Activated naive CD8-positive, alpha-beta T cell treated with anti-CD3 and anti-CD28 coated beads, Interleukin-2, amount 10 ng/mL, durations not matched to agents 7 days and 5 days (primary cell): ENCODE results near the gene NUDT3. TPM values are rescaled to one million over a fixed set of nuclear protein-coding genes. Genes with fewer than 3 reads are reported as not detected.
"Not testable (repeated sequence)": the region's sequence is repeated elsewhere in the genome, so short reads cannot be mapped to it uniquely, and the experiment has no call there.

Experiments used
- ATAC-seq: fragments of 150-1000 bp; cut with Tn5 transposase; one replicate; pipeline ENCODE4 v1.10.0; 2021; ENCODE audit warnings: low read depth, moderate library complexity
- POLR2A ChIA-PET: fragments of 350-600 bp; sonication (Branson Sonifier 250); formaldehyde crosslinking; loops from one replicate; lab custom pipeline; 2021; ENCODE audit warnings: antibody characterized with exemption; lab: Charles Lee
- DNase-seq: peaks from one replicate; pipeline ENCODE4 v3.0.0; 2021
- H3K27ac Mint-ChIP-seq: one replicate; pipeline ENCODE4 v1.8.0; 2022; ENCODE audit warnings: mild to moderate bottlenecking, mixed read lengths
- H3K27me3 Mint-ChIP-seq: one replicate; pipeline ENCODE4 v1.8.0; 2022; ENCODE audit warnings: mild to moderate bottlenecking, moderate library complexity, mixed read lengths
- H3K36me3 Mint-ChIP-seq: one replicate; pipeline ENCODE4 v1.8.0; 2021; ENCODE audit warnings: mild to moderate bottlenecking, mixed read lengths
- H3K4me1 Mint-ChIP-seq: one replicate; pipeline ENCODE4 v1.8.0; 2021; ENCODE audit warnings: mixed read lengths
- H3K4me3 Mint-ChIP-seq: one replicate; pipeline ENCODE4 v1.8.0; 2022; ENCODE audit warnings: mild to moderate bottlenecking, moderate library complexity, mixed read lengths
- H3K9me3 Mint-ChIP-seq: one replicate; pipeline ENCODE4 v1.8.0; 2021; ENCODE audit warnings: mixed read lengths
- total RNA-seq, 2 experiments: library from RNA; stranded (reverse); gene quantifications; one replicate each; pipeline ENCODE4 v1.2.3, GENCODE V29; 2021

NUDT3 gene
- total RNA-seq, 2 experiments from 2014 or later, result 17.7 to 18.7 TPM

DNA sequence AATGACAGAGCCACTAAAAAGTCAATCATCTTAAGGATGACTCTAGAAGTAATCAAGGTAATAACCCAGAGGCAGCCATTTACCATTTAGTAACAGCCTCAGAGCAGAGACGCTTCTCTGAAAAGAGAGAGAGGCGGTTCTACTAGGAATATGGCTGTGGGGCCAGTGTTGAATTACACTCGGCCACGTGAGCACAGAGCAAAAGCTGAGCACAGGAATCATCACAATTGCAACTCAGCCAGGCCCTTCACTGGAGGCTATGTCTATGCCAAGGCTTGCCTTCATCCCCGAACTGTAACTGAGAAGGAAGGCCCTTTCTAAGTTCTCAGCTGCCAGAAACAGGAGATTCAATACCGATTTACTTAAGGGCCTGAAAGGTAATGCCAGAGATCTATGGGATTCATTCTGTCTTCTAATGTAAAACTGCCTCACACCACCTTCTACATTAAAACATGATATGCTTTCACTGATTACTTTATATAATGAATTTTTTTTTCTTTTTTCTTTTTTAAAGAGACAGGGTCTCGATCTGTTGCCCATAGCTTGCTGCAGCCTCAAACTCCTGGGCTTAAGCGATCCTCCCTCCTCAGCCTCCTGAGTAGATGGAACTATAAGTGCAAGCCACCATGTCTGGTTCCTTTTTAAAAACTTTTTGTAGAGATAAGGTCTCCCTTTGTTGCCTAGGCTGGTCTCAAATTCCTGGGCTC, 67.6 kb downstream of the NUDT3 start:
- H3K4me1 Mint-ChIP-seq, result peaks cover 3% of the 10 kb centered on the region
- no peak overlapping the region for H3K27ac Mint-ChIP-seq
- H3K36me3 Mint-ChIP-seq, result peaks cover 5% of the 10 kb centered on the region
- no peak for DNase-seq
- no peaks in the 10 kb centered on the region for H3K9me3 Mint-ChIP-seq
- no peak for ATAC-seq
- H3K27me3 Mint-ChIP-seq, result no peaks in the 10 kb centered on the region
- POLR2A ChIA-PET, result interaction anchor here (0.7 kb wide), 1 partner anchor 41 kb away, joined by 4 read pairs; no protein-coding TSS in a partner anchor
- no peak overlapping the region for H3K4me3 Mint-ChIP-seq

DNA sequence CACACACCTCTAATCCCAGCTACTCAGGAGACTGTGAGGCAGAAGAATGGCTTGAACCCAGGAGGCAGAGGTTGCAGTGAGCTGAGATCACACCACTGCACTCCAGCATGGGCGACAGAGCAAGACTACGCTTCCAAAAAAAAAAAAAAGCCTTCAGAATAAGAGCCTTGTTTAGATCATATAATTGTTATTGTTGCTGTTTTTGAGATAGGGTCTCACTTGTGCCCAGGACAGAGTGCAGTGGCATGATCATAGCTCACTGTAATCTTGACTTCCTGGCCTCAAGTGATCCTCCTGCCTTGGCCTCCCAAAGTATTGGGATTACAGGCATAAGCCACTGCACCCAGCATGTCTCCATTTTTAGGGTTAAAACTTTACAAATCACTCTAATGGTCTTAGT, 68.2 kb downstream of the NUDT3 start:
- POLR2A ChIA-PET, result interaction anchor here (0.7 kb wide), 1 partner anchor 42 kb away, joined by 4 read pairs; no protein-coding TSS in a partner anchor
- H3K9me3 Mint-ChIP-seq, H3K36me3 Mint-ChIP-seq, H3K27ac Mint-ChIP-seq, H3K27me3 Mint-ChIP-seq, ATAC-seq, DNase-seq, H3K4me3 Mint-ChIP-seq, H3K4me1 Mint-ChIP-seq: not testable (repeated sequence)

DNA sequence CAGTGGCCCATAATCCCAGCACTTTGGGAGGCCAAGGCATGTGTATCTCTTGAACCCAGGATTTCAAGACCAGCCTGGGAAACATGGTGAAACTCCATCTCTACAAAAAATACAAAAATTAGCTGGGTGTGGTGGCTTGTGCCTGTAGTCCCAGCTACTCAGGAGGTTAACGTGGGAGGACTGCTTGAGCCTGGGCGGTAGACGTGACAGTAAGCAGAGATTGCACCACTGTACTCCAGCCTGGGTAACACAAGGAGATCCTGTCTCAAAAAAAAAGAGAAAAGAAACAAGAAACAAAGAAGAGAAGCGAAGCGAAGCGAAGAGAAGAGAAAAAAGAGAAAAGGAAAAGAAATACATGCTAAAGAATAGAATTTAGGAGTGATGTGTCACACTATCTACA, 69.2 kb downstream of the NUDT3 start:
- DNase-seq, result no peak
- POLR2A ChIA-PET, result no interaction called here
- H3K4me3 Mint-ChIP-seq, result no peak overlapping the region
- H3K4me1 Mint-ChIP-seq, result peaks cover 8% of the 10 kb centered on the region
- no peaks in the 10 kb centered on the region for H3K27me3 Mint-ChIP-seq
- no peak for ATAC-seq
- H3K27ac Mint-ChIP-seq, result no peak overlapping the region
- no peaks in the 10 kb centered on the region for H3K9me3 Mint-ChIP-seq
- peaks cover 2% of the 10 kb centered on the region for H3K36me3 Mint-ChIP-seq

DNA sequence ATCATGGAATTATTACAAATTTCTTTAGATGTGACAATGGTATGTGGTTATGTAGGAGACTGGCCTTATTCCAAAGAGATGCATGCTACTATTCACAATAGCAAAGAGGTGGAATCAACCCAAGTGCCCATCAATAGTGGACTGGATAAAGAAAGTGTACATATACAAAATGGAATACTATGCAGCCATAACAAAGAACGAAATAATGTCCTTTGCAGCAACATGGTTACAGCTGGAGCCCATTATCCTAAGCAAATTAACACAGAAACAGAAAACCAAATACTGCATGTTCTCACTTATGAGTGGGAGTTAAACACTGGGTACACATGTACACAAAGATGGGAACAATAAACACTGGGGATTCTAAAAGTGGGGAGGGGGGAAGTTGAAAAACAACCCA, 69.7 kb downstream of the NUDT3 start:
- ATAC-seq, result no peak
- Mint-ChIP-seq H3K4me1 (peaks cover 9% of the 10 kb centered on the region), H3K27ac (no peak overlapping the region), H3K27me3 (no peaks in the 10 kb centered on the region), H3K4me3 (no peak overlapping the region), H3K36me3 (peaks cover 2% of the 10 kb centered on the region), H3K9me3 (no peaks in the 10 kb centered on the region)
- POLR2A ChIA-PET, result no interaction called here
- DNase-seq, result no peak

DNA sequence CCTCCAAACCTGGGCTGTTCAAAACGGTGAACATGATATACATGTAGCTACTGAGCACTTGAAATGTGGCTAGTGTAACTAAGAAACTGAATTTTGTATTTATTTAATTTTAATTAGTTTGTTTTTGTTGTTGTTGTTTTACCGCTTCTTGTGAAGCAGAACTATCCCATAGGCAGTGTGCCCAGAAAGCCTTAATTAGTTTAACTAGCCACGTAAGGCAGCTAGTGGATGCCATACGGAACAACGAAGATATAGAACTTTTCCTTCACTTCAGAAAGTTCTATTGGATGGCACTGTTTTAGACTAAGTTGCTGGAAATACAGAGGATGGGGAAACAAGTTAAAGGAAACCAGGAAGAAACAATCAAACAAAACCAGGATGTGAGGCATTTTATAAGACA, 70.6 kb downstream of the NUDT3 start:
- Mint-ChIP-seq H3K36me3 (peaks cover 2% of the 10 kb centered on the region), H3K4me1 (peaks cover 10% of the 10 kb centered on the region), H3K4me3 (no peak overlapping the region), H3K9me3 (no peaks in the 10 kb centered on the region), H3K27ac (no peak overlapping the region), H3K27me3 (no peaks in the 10 kb centered on the region)
- DNase-seq, result no peak
- POLR2A ChIA-PET, result no interaction called here
- ATAC-seq, result no peak

DNA sequence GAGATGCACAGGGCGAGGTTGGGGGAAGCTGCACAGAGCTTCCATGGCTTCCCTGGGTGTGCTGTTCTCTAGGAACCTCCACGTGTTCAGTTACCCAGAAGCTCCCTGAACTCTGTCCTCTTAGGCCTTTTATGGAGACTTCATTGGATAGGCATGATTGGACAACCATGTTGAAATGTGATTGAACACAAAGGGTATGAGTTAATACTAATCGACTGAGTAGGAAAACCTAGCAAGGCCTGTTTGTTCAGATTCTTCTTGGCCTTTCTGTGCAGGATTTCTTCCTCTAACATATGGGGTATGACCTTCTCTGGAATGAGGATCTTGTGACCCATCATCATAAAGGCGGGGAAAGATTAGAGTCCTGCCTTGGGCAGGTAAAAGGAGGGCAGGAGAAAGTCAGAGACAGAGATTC, 73.0 kb downstream of the NUDT3 start:
- POLR2A ChIA-PET, result no interaction called here
- Mint-ChIP-seq H3K27ac (no peak overlapping the region), H3K4me1 (peaks cover 31% of the 10 kb centered on the region), H3K4me3 (no peak overlapping the region), H3K36me3 (peaks cover 2% of the 10 kb centered on the region), H3K9me3 (no peaks in the 10 kb centered on the region), H3K27me3 (no peaks in the 10 kb centered on the region)
- no peak for DNase-seq
- no peak for ATAC-seq

DNA sequence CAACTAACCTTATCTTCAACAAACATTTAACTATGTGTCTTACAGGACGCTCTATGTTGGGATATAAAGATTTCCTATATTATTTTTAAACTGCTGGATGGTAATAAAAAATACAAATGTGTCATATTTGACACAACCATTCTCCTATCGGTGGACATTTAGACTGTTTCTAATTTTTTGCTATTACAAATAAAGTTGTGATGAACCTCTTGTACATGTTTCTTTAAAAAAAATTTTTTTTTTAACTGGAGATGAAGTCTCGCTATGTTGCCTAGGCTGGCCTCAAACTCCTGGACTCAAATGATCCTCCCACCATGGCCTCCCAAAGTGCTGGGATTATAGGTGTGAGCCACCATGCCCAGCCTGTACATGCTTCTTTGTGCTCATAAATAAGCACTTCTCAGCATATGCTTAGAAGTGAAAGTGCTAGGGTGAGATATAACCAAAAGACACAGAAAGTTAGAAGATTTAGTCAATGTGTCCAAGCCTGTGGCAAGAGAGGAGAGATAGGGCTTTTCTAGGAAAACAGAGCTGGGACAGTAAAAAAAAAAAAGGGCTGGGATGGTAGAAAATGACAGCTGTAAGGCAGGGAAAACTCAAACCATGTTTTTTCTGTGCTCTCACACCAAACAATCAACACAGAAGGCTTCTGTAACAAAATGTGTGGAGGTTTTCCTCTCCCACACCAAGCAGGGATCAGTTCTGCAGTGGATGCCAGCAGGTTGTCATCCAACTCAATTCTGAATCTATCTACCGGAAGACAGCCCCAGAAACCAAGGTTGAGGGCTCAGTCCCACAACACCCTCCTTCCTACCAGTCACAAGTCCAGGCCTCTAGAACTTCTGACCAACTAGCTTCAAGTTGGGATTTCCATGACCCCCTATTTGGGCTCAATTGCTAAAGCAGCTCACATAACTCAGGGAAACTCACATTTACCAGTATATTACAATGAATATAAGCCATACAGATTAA, 73.7 kb downstream of the NUDT3 start:
- Mint-ChIP-seq H3K4me3 (no peak overlapping the region), H3K27ac (peak overlapping the region; percentile 24), H3K4me1 (peaks cover 31% of the 10 kb centered on the region), H3K27me3 (no peaks in the 10 kb centered on the region), H3K36me3 (peaks cover 2% of the 10 kb centered on the region), H3K9me3 (no peaks in the 10 kb centered on the region)
- POLR2A ChIA-PET, result no interaction called here
- DNase-seq, result no peak
- ATAC-seq, result no peak

DNA sequence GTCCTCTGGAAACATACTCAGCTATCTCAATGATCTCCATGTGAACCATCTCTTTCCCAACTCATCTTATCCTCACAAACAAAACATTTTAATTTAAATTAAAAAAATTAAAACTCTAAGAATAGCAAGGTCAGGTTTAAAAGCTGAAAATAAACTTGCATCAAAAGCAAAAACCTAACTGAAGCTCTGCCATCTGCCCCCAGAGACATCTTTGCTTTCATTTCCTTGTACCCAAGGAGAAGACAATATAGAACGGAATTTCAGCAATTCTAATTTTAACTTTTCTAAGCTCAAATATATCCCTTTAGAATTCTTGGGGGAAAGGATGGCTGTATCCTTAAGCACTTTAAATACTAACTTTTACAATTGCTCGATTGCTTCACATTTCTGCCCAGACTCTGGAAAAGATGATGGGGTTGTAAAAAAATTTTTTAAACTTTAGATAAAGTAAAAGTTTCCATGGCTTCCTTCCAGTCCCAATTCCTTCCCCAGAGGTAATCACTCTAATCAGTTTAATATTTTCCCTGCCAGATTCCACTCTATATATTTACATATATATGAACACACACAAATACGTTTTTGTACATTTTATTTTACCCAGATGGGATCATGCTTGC, 74.5 kb downstream of the NUDT3 start:
- Mint-ChIP-seq H3K36me3 (no peaks in the 10 kb centered on the region), H3K9me3 (no peaks in the 10 kb centered on the region), H3K4me3 (no peak overlapping the region), H3K27me3 (no peaks in the 10 kb centered on the region), H3K27ac (no peak overlapping the region), H3K4me1 (peaks cover 31% of the 10 kb centered on the region)
- ATAC-seq (no peak), DNase-seq (no peak)
- POLR2A ChIA-PET, result no interaction called here

DNA sequence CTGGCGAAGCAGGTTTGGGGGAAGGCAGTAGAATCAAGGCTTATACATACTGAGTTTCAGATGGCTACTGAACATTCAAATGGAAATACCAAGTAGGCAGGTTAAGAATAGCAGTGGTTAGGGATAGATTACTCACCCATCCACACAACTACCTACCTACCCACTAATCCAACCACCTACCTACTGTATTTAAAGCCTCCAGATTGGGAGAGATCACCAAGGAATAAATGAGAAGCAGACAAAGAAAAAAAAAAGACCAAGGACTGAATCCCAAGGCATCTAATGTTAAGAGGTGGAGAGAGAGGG, 75.3 kb downstream of the NUDT3 start:
- DNase-seq (no peak), ATAC-seq (no peak)
- Mint-ChIP-seq H3K4me1 (peaks cover 31% of the 10 kb centered on the region), H3K27ac (peak overlapping the region; percentile 18), H3K4me3 (no peak overlapping the region), H3K9me3 (no peaks in the 10 kb centered on the region), H3K27me3 (no peaks in the 10 kb centered on the region), H3K36me3 (no peaks in the 10 kb centered on the region)
- POLR2A ChIA-PET, result interaction anchor here (0.5 kb wide), 1 partner anchor 59 kb away, joined by 3 read pairs; no protein-coding TSS in a partner anchor

DNA sequence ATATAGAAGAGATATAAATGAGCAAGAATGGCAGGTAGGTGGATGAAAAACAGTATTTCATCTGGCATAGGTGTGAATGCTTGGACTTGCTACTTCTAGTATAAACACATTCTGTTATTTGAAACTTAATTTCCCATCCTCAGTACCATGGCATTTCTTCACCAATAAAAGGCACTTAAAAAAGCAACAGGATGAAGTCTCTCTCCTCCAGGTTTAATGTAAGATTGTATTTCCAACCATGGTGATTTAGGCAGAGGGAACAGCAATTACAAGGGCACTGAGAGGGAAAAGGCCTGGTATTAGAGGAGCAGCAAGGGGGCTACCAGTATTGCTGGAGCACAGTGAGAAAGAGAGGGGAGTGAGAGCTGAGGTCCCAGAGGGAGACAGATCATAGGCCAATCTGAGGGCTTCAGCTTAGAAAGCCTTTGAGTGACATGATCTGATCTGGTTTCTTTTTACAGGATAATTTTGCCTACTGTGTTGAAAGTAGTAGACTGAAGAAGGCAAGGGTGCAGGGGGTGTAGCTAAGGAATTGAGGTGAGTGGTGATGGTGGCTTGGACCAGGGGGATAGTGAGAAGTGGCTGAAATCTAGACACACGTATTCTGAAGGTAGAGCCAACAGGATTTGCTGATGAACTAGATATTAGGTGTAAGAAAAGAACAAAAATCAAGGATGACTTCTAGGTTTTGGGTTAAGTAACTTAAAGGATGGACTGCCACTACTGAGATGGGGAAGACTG, 75.9 kb downstream of the NUDT3 start:
- ATAC-seq (no peak), DNase-seq (no peak)
- Mint-ChIP-seq H3K27ac (peak overlapping the region; percentile 18), H3K27me3 (no peaks in the 10 kb centered on the region), H3K36me3 (no peaks in the 10 kb centered on the region), H3K4me3 (no peak overlapping the region), H3K9me3 (no peaks in the 10 kb centered on the region), H3K4me1 (peaks cover 31% of the 10 kb centered on the region)
- POLR2A ChIA-PET, result interaction anchor here (0.5 kb wide), 1 partner anchor 59 kb away, joined by 3 read pairs; no protein-coding TSS in a partner anchor

DNA sequence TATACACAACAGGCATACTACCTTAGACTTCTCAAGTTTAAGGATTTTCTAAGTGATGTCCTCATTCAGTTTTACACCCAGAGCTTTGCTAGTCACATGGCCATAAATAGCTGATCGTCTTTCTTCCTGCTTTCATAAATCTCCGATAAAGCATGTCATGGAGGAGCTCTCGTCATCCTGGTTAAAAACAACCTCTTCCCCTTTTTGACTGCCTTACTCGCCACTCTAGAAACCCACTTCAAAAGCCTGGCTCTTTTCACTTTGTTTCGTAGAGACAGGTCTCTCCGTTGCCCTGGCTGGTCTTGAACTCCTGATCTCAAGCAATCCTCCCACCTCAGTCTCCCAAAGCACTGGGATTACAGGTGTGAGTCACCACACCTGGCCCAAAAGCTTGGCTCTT, 76.7 kb downstream of the NUDT3 start:
- peak; percentile 75 for ATAC-seq
- POLR2A ChIA-PET, result interaction anchor here (1.5 kb wide), 1 partner anchor 12 kb away, joined by 5 read pairs; no protein-coding TSS in a partner anchor

DNA sequence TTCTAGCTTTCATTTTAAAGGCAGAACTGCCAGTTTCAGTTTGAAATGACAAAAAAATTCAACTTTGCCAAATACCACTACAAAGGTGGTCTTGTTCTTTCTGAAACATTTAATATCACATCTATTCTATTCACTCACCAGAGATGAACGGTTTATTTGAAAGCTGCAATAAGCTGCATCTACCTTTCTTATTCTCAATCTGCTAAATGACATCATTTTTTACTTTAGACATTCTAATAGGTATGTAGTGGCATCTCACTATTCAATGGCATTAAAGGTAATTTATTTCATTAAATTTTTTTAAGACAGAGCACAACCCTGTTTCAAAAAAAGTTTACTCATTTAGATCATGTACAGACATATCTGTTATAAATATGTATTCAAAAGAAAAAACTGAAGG, 77.2 kb downstream of the NUDT3 start:
- Mint-ChIP-seq H3K4me1 (peaks cover 33% of the 10 kb centered on the region), H3K4me3 (peak overlapping the region; percentile 32), H3K27ac (peak overlapping the region; percentile 17), H3K27me3 (no peaks in the 10 kb centered on the region), H3K9me3 (no peaks in the 10 kb centered on the region), H3K36me3 (peaks cover 3% of the 10 kb centered on the region)
- POLR2A ChIA-PET, result interaction anchor here (1.5 kb wide), 1 partner anchor 11 kb away, joined by 5 read pairs; no protein-coding TSS in a partner anchor
- ATAC-seq (no peak), DNase-seq (no peak)

More for the DNA sequence above, 76.7 kb downstream of the NUDT3 start:
- peaks cover under 1% of the 10 kb centered on the region for H3K36me3 Mint-ChIP-seq
- DNase-seq, result no peak
- no peaks in the 10 kb centered on the region for H3K27me3 Mint-ChIP-seq
- no peaks in the 10 kb centered on the region for H3K9me3 Mint-ChIP-seq
- H3K4me3 Mint-ChIP-seq, result peak overlapping the region; percentile 47
- H3K27ac Mint-ChIP-seq, result peak overlapping the region; percentile 42
- H3K4me1 Mint-ChIP-seq, result peaks cover 31% of the 10 kb centered on the region

DNA sequence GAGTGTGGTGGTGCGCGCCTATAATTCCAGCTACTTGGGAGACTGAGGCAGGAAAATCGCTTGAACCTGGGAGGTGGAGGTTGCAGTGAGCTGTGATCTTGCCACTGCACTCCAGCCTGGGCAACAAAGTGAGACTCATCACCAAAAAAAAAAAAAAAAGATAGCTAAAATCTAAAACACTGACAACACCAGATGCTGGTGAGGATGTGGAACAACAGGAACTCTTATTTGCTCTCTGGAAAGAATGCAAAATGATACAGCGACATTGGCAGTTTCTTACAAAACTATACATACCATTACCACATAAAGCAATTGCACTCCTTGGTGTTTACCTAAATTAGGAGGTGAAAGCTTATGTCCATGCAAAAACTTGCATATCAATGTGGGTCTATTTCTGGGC, 80.2 kb downstream of the NUDT3 start:
- ATAC-seq (no peak), DNase-seq (no peak)
- no peak overlapping the region for H3K4me3 Mint-ChIP-seq
- peaks cover 3% of the 10 kb centered on the region for H3K36me3 Mint-ChIP-seq
- no peaks in the 10 kb centered on the region for H3K9me3 Mint-ChIP-seq
- H3K4me1 Mint-ChIP-seq, result peaks cover 30% of the 10 kb centered on the region
- POLR2A ChIA-PET, result no interaction called here
- no peak overlapping the region for H3K27ac Mint-ChIP-seq
- H3K27me3 Mint-ChIP-seq, result peaks cover 2% of the 10 kb centered on the region
